GM11168 (cell line): Measurements from ENCODE around the gene EDN2.

ENCODE experiments used
- in situ Hi-C: fragments of 300-500 bp; cut with MboI; formaldehyde crosslinking; loops from one replicate; pipeline ENCODE4 v1.12.0; 2022; ENCODE audit warnings: low sequenced_read_pairs; ENCODE audit not compliant: unreplicated experiment

Gene EDN2

DNA sequence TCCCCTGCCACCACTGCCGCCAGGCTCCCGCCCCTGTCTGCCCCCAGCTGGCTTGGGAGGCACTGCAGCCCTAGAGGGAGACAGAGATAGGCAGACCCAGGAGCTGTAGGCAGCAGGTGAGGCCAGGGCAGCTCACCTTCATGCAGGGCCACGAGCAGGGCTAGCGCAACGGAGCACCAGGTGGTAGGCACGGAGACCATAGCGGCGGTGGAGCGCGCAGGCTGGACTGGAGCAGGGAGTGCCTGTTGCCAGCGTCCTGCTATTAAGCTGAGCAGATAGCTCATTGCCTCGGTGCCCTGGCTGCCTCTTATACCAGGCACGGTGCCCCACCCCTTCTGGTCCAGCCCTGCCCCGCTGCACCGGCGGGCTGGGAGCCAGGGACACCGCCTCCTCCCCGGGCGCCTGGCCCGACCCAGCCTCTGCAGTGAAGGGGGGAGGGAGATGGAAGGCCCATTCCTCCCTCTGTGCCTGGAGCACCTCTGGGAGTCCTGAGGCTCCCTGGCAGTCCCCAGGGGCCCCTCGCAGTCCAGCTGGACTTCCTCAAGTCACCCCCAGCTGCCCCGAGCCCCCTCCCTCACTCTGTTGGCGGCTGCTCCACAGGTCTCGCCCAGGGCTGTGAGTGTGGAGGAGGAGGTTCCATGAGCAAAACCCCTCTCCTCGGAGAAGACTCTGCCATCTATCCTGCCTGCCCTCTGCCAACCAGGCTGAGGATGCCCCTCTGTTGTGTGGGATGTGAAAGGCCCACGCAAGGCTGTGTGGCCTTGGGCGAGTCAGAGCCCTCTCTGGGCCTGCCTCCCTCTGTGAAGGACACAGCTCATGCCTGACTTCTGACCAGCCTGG lies at the start of gene EDN2:
Gene EDN2, minus strand, starts transcription at position 282 of the 840 bp plus-strand sequence. Its CDS starts 82 bp downstream, at position 200.
- in situ Hi-C loops, result no loop called here

DNA sequence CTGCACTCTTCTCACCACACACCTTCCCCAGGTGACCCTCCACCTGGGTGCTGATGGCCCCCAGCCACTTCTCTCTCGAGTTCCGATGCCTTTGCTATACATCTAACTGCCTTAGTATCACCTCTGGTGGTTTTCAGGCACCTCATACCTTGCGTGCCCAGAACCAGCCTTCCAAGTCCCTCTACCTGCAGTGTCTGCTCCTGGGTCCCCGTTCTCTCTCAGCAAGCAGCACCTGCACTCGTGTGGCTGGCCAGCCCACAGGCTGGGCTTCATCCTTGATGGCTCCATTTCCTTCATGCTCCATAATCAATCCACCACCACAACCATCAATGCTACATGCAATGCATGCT lies 49.2 kb upstream of the EDN2 start:
- in situ Hi-C loops, result no loop called here

DNA sequence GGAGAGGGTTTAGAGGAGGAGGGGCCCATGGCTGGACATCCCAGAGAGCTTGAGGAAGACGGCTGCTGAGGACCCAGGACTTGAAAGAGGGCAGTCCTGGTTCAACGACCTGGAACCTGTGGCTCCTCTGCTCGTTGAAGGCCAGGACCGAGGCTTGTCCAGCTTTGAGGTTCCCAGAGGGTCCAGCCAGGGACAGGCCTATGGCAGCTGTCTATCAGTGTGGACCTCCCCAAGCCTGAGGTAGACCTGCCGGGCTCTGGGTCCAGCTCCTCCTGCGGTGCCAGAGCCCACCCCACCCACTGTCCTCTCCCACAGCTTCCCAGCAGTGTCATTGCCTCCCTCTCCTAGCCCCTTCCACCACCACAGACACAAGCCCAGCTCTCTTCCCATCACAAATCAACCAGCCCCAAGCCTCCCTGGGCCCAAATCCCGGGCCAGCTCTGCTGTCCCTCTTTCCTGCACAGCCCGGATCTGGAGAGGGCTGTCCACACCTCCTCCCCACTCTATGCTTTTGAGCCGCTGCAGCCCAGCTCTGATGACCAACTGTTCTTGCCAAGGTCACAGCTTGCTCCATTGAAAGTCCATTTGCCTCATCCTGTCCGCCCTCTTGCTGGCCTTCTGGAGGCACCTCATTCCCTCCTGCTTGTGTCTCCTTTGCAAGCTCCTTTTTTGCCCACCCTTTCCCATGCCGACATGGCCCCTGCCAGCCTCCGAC lies 48.7 kb upstream of the EDN2 start:
- in situ Hi-C loops, result no loop called here

DNA sequence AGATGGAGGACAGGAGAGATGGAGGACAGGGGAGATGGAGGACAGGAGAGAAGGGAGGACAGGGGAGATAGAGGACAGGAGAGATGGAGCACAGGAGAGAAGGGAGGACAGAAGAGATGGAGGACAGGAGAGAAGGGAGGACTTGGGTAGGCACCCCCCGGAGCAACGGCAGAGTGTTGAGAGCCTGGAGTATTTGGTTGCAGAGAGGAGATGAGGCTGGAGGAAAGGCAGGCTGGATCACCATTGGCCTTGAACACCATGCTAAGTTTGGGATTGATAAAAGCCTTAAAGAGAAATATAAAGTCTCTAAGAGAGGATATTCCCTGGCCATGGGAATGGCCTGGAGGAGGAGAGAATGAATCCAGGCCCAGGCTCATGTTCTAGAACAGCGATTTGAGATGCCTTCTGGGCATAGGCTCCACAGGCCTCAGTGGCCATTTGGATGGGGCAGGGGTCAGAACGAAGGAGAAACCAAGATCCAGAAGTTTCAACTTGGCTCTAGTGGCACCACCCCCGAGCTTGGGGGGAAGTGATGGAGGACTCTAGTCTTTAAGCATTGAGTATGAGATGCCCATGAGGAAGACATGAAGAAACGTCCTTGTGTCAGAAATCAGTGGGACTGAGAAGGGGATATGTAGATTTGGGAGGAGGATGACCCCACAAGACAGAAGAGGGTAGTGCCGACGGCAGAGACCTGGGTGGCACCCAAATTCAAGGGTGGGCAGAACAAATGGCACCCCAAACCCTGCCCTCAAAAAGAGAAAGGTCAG lies 47.9 kb upstream of the EDN2 start:
- in situ Hi-C loops, result no loop called here

DNA sequence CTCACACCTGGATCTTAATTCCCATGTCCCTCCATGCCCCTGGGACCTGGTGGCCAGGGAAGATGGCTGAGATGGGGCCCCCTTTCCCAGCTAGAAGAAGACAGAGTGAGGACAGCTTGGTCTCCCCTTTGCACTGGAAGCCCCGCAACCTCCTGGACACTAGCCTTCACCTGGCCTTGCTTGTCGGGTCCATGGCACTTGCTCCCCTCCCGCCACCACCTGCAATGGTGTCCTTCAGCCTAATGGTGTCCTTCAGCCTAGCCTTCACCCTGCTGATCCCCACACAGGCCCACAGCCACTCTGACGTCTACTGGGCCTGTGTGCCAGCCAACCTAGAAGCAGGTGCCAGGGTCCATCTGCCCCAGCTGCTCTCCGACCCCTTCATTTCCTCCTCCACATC lies 45.9 kb upstream of the EDN2 start:
- in situ Hi-C loops, result no loop called here

DNA sequence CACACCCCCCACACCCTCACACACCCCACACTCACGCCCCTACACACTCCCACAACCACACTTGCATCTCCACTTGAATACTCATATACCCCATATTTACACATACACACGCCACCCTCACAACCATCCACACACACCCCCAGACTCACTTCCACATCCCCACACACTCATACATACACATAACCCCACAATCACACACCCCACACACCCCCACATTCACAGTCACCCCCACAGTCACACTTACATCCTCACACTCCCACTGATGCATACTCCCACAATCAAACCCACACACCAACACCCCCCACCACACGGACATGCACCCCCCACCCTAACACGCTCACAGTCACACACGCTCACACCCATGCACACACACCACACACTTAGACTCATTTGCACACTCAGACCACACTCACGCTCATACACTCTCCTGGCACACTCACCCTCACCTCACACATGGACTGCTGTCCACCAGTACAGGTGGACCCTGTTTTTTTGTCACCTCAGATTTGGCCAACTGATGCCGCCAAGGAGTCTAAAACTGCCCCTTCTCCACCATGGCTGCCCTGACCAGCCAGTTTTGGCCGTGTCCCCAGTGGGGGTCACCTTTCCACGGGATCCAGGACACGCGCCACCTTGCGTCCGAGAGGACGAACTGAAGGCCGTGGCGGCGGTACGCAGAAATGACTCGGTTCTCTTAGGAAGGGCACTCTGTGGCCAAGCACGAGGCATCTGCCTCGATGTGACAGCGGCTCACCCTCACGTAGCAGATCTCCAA lies 45.3 kb upstream of the EDN2 start:
- in situ Hi-C loops, result no loop called here

DNA sequence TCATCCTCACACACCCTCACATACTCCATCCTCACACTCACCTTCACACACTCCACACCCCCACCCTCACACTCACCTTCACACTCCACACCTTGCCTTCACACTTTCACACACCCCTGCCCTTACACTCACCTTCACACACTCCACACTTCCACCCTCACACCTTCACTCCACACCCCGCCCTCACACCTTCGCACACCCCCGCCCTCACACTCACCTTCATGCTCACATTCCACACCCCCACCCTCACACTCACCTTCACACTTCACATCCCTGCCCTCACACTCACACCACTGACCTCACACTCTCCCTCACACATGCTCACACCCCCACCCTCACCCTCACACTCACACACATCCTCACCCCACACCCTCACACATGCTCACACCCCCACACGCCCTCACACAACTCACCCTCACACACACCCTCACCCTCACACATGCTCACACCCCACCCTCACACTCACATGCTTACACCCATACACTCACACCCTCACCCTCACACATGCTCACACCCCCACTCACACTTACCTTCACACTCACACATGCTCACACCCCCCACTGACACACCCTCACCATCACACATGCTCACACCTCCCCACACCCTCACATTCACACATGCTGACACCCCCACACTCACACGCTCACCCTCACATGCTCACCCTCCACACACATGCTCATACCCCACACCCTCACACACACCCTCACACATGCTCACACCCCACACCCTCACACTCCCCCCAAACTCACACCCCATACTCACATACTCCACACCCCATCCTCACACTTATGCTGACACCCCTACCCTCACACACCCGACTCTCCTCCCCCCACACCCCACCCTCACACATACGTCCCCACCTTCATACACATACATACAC lies 44.5 kb upstream of the EDN2 start:
- in situ Hi-C loops, result no loop called here

DNA sequence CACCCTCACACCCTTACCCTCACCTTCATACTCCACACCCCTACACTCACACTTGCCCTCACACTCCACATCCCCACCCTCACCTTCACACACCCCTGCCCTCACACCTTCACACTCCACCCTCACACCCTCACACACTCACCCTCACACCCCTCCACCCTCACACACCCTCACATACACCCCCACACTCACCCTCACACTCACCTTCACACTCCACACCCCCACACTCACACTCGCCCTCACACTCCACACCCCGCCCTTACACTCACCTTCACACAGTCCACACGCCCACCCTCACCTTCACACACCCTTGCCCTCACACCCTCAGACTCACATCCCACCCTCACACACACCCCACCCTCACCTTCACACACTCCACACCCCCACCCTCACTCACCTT lies 43.6 kb upstream of the EDN2 start:
- in situ Hi-C loops, result no loop called here

DNA sequence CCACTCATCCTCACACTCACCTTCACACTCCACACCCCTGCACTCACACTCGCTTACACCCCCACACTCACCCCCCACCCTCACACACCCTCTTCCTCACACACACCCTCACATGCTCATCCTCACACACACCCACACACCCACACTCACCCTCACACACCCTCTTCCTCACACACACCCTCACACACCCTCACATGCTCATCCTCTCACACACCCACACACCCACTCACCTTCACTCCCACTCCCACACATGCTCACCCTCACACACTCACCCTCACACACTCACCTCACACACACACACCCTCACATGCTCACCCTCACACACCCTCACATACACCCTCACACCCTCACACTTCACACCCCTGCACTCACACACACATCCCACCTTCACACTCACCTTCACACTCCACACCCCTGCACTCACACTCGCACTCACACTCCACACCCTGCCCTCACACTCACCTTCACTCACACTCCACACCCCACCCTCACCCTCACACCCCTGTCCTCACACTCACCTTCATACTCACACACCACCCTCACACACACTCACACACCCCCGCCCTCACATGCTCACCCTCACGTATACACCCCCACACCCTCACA lies 42.6 kb upstream of the EDN2 start:
- in situ Hi-C loops, result no loop called here

DNA sequence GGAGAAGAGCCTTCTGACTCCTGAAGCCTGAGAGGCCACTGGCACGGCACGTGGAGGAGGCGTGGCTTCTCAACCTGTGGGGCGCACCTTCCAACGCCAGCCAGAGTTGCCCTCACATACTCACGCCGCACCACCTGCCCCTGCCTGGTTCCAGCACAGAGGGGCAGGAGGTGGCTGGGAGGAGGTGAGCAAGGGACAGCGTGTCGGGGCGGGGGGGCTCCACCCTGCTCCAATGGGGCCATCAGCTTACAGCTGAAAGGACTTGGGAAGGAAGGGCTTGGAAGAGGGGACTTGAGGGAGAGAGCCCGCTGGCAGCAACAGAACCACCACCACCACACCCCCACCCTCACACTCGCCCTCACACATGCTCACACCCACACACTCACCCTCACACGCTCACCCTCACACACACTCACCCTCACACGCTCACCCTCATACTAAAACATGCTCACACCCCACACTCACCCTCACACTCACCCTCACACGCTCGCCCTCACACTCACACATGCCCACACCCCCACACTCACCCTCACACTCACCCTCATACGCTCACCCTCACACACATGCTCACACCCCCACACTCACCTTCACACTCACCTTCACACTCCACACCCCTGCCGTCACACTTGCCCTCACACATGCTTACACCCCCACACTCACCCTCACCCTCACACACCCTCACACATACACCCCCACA lies 41.6 kb upstream of the EDN2 start:
- in situ Hi-C loops, result no loop called here

DNA sequence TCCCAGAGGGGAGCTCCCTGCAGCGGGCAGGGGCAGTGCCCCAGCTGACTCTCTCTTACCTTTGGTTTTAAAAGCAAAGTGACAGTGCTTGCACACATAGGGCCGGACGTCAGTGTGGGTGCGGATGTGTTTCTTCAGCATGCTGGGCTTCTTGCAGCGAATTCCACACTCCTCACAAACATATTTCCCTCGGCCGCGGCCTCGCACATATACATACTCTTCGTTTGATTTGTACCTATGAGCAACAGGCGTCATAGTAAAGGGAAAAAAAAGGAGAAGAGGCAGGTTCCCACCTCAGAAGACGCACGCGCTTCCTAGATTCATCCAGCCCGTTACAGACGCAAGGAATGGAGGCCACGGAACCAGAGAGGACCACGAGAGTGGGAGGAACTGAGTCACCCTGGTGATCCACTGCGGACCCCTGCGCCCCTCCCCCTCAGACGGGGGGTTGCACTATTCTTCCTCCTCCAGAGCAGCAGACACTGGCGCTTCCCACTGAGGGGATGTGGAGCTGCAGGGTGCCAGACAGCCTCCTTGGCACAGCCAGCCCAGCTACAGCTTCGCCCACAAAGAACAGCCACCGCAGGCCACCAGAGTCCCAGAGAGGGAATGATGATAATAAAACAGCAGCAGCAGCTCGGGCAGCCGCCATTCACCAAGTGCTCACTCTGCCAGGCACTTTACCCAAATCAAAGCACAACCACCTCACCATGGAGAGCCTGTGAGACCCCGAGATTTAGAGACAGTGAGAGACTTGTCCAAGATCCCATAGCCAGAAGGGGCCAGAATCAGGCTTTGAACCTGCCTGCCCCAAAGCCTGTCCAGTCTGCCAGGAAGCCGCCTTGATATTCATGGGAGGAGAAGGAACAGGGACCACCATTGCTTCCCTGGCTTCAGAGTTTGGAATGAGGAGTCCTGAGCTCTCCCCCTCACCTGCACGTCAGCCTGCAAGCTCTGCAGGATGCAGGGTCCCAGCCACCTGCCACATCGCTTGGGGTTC lies 40.5 kb upstream of the EDN2 start:
- in situ Hi-C loops, result no loop called here

DNA sequence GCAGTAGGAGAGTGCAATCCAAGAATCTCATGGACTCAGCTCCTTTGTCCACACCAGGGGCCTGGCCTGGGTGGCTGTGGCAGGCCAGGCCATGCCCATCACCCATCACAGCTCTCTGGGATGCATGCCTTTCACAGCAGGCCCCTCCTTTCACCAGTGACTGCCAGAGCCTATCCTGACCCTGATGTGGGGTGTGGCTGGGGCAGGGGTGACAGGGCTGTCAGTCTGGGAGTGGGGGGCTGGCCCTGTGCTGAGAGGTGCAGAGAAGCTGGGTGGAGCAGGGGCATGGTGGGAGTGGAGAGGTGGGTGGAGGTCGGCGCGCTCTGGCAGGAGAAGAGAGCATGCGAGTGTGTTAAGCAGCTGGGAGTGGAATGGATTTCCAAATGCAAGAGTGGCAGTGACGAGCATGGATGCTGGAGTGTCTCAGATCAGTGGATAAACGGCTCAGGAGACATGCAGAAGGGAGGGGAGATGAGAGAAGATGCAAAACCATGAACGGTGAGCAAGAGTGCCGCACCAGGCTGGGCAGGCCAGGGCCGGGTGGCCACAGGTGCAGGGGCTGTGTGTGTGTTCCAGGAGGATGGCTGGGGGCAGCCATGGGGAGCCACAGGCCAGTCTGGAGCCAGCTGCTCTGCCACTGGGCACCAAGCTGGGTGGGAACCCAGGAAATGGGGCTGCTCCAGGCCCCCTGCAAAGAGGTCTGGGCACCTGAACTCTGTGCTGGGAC lies 39.6 kb upstream of the EDN2 start:
- in situ Hi-C loops, result no loop called here

DNA sequence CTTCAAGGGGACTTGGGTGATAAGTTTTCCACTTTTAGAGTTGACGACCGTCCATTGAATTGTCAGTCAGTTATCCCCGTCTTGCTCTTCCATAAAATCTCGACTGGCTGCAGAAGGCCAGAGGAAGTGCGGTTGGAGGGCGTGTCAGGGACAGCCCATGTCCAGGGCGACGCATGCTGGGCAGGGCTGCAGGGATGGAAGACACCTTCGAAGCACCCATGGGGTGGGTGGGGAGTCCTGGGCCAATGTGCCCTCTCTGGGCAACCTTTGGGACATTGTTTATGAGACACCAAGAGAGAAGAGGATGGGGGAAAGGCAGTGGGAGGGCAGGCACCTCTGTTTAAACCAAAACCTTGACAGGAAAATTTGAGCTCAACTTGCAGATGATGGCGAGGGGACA lies 38.6 kb upstream of the EDN2 start:
- in situ Hi-C loops, result no loop called here

DNA sequence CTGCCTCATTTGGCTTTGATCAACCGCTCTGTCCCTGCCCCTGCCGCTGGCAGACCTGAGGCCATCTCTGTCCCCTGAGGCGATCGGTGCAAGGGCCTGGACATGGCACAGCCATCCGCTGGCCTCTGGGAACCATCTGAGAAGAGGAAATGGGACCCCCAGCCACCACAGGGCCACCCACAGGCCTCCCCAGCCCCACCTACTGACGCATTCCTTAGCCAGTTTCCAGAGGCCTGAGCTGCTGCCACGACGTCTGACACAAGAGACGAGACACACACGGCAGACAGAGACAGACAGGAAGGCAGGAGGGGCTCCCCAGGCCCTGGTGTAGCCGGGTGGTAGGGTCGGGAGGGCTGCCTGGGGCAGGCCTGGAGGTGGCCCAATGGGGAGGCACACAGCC lies 37.3 kb upstream of the EDN2 start:
- in situ Hi-C loops, result no loop called here

DNA sequence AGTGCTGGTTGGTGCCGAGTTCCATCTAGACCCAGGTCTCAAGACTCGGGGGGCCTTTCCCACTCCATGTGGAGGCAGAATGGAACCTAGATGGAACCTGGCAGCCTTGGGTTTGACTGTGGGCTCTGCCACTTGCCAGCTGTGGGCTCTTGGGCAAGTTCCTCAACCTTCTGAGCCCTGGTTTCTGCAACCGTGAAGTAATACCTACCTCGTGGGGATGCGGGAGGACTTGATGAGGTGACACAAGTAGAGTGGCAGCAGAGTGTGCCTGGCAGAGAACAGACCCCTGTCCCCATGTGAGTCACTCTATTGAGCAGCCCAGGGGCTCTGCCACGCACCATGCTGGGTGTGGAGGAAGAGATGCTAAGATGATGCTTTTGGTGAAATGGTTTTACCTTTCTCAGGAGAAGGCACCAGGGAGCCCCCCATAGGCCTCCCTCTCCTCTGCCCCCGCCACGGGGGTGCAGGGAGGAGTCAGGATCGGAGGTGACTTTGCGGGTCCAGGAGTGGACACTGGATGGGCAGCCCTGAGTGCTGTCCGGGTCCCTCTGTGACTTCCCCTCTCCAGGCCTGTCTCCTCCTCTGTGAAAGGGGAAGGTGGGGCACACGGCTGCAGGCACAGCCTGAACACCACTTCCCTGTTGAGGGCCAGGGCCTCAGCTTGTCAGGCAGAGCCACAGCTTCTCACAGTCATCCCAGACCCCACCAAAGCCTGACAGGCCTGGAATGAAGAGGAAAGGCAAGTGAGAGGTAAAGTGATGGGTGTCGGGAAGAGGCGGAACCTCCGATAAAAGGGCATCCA lies 36.7 kb upstream of the EDN2 start:
- in situ Hi-C loops, result no loop called here

DNA sequence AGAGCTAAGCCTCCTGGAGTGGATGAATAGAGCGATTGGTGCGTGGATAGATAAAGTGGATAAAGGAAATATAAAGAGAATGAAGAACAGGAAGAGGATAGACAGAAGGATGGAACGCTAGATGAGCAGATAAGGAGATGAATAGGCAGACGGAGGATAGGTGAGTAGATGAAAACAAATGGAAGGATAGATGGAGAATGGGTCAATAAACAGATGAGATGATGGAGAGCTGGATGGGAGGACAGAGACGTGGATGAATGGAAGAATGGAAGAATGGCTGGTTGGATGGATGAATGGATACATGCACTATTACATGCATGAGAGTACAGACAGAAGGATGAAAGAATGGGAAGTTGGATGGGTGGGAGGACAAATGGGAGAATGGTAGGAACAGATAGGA lies 35.2 kb upstream of the EDN2 start:
- in situ Hi-C loops, result no loop called here
